ENCODE measurements around the gene SEMA3E.
"Not testable (repeated sequence)": the region's sequence is repeated elsewhere in the genome, so short reads cannot be mapped to it uniquely, and the experiment has no call there.

The SEMA3E gene

GRCh38 chr7:83579740-83580139 lies 69.2 kb downstream of the SEMA3E start:
- no peaks in the 10 kb centered on the region for H3K9me3 ChIP-seq (replicated peaks in 1 of 11)
- no peaks in the 10 kb centered on the region for H4K20me1 ChIP-seq
- no peaks in the 10 kb centered on the region for H3K36me3 ChIP-seq
- H3K4me1 ChIP-seq, result no peaks in the 10 kb centered on the region
- H3K27ac ChIP-seq, result no peak overlapping the region
- no peak for TF ChIP-seq Cebpa-rat (IDR thresholded peaks at IDR 0.05)
- H3K4me3 ChIP-seq, result no peak overlapping the region
- no peak overlapping the region for H3K9ac ChIP-seq
- no peaks in the 10 kb centered on the region for H3K27me3 ChIP-seq
- no peak overlapping the region for H3K4me2 ChIP-seq

- H4K20me1 ChIP-seq, result no peaks in the 10 kb centered on the region
- no peaks in the 10 kb centered on the region for H3K36me3 ChIP-seq
- no peak overlapping the region for H3K4me3 ChIP-seq
- no peak for TF ChIP-seq Cebpa-rat (IDR thresholded peaks at IDR 0.05)
- no peaks in the 10 kb centered on the region for H3K27me3 ChIP-seq
- no peaks in the 10 kb centered on the region for H3K9me3 ChIP-seq (replicated peaks in 1 of 11)
- no peak overlapping the region for H3K27ac ChIP-seq
- H3K9ac ChIP-seq, result no peak overlapping the region
- no peaks in the 10 kb centered on the region for H3K4me1 ChIP-seq
- no peak overlapping the region for H3K4me2 ChIP-seq
These were observed 73.5 kb downstream of the SEMA3E start for GRCh38 chr7:83575436-83575835.

GRCh38 chr7:83574616-83575015 lies 74.3 kb downstream of the SEMA3E start:
- H4K20me1 ChIP-seq, result no peaks in the 10 kb centered on the region
- no peak overlapping the region for H3K4me2 ChIP-seq
- no peak for TF ChIP-seq Cebpa-rat (IDR thresholded peaks at IDR 0.05)
- H3K36me3 ChIP-seq, result no peaks in the 10 kb centered on the region
- no peaks in the 10 kb centered on the region for H3K9me3 ChIP-seq (replicated peaks in 1 of 11)
- H3K4me3 ChIP-seq, result no peak overlapping the region
- no peaks in the 10 kb centered on the region for H3K4me1 ChIP-seq
- no peak overlapping the region for H3K9ac ChIP-seq
- H3K27ac ChIP-seq, result no peak overlapping the region
- H3K27me3 ChIP-seq, result no peaks in the 10 kb centered on the region

GRCh38 chr7:83562960-83563359 lies 86.0 kb downstream of the SEMA3E start:
- no peak for TF ChIP-seq Cebpa-rat (IDR thresholded peaks at IDR 0.05)
- Histone ChIP-seq H3K4me2 (no peak overlapping the region), H3K9me3 (replicated peaks in 1 of 11) (no peaks in the 10 kb centered on the region), H3K36me3 (no peaks in the 10 kb centered on the region), H4K20me1 (no peaks in the 10 kb centered on the region), H3K27me3 (no peaks in the 10 kb centered on the region), H3K4me3 (no peak overlapping the region), H3K27ac (no peak overlapping the region), H3K9ac (no peak overlapping the region), H3K4me1 (0 out of 20 replicates have a peak, but pooled peaks cover 0 to 4% (median 0%) of the 10 kb centered on the region in 10 experiments)

GRCh38 chr7:83562289-83562688 lies 86.7 kb downstream of the SEMA3E start:
- TF ChIP-seq Cebpa-rat (IDR thresholded peaks at IDR 0.05), result no peak
- H3K9ac ChIP-seq, result no peak overlapping the region
- no peak overlapping the region for H3K4me3 ChIP-seq

GRCh38 chr7:83559887-83560286 lies 89.1 kb downstream of the SEMA3E start:
- H3K27ac ChIP-seq, result no peak overlapping the region
- H4K20me1 ChIP-seq, result no peaks in the 10 kb centered on the region
- no peak overlapping the region; a peak in 1 of 22 replicates for H3K4me2 ChIP-seq
- no peak for TF ChIP-seq Cebpa-rat (IDR thresholded peaks at IDR 0.05)
- no peak overlapping the region for H3K9ac ChIP-seq
- 0 out of 20 replicates have a peak, but pooled peaks cover 0 to 4% (median 0%) of the 10 kb centered on the region in 10 experiments for H3K4me1 ChIP-seq
- no peaks in the 10 kb centered on the region for H3K36me3 ChIP-seq
- H3K27me3 ChIP-seq, result no peaks in the 10 kb centered on the region
- no peaks in the 10 kb centered on the region for H3K9me3 ChIP-seq (replicated peaks in 1 of 11)
- no peak overlapping the region for H3K4me3 ChIP-seq

More at GRCh38 chr7:83562289-83562688, 86.7 kb downstream of the SEMA3E start:
- Histone ChIP-seq H3K27me3 (no peaks in the 10 kb centered on the region), H3K9me3 (replicated peaks in 1 of 11) (no peaks in the 10 kb centered on the region), H3K36me3 (no peaks in the 10 kb centered on the region), H3K4me1 (0 out of 20 replicates have a peak, but pooled peaks cover 0 to 4% (median 0%) of the 10 kb centered on the region in 10 experiments), H3K27ac (no peak overlapping the region), H3K4me2 (no peak overlapping the region), H4K20me1 (no peaks in the 10 kb centered on the region)

GRCh38 chr7:83552556-83552955 lies 96.4 kb downstream of the SEMA3E start:
- H3K36me3 ChIP-seq, H3K4me3 ChIP-seq, H3K4me1 ChIP-seq, H3K27me3 ChIP-seq, H4K20me1 ChIP-seq, H3K4me2 ChIP-seq, H3K27ac ChIP-seq, H3K9ac ChIP-seq: not testable (repeated sequence)
- H3K9me3 ChIP-seq (replicated peaks in 1 of 11), result peaks cover 0 to 16% (median 3%) of the 10 kb centered on the region in 11 experiments; a peak in 8 of 22 replicates

- H3K36me3 ChIP-seq, result no peaks in the 10 kb centered on the region
- H3K9ac ChIP-seq, result no peak overlapping the region
- H4K20me1 ChIP-seq, result no peaks in the 10 kb centered on the region
- H3K4me3 ChIP-seq, result no peak overlapping the region
- no peaks in the 10 kb centered on the region for H3K4me1 ChIP-seq
- H3K4me2 ChIP-seq, result no peak overlapping the region
- TF ChIP-seq Cebpa-rat (IDR thresholded peaks at IDR 0.05), result no peak
- H3K27ac ChIP-seq, result no peak overlapping the region
- no peaks in the 10 kb centered on the region for H3K27me3 ChIP-seq
- peaks cover 0 to 16% (median 3%) of the 10 kb centered on the region in 11 experiments; a peak in 8 of 22 replicates for H3K9me3 ChIP-seq (replicated peaks in 1 of 11)
These were observed 98.8 kb downstream of the SEMA3E start for GRCh38 chr7:83550100-83550499.

GRCh38 chr7:83548250-83548649 lies 100.7 kb downstream of the SEMA3E start:
- H3K27me3 ChIP-seq, result no peaks in the 10 kb centered on the region
- H3K27ac ChIP-seq, result no peak overlapping the region
- peaks cover 0 to 4% (median 0%) of the 10 kb centered on the region in 10 experiments; a peak in 2 of 20 replicates for H3K4me1 ChIP-seq
- no peak overlapping the region for H3K4me2 ChIP-seq
- peaks cover 0 to 16% (median 3%) of the 10 kb centered on the region in 11 experiments; a peak in 8 of 22 replicates for H3K9me3 ChIP-seq (replicated peaks in 1 of 11)
- H3K4me3 ChIP-seq, result no peak overlapping the region
- TF ChIP-seq Cebpa-rat (IDR thresholded peaks at IDR 0.05), result no peak
- H4K20me1 ChIP-seq, result no peaks in the 10 kb centered on the region
- H3K9ac ChIP-seq, result no peak overlapping the region
- no peaks in the 10 kb centered on the region for H3K36me3 ChIP-seq

- Histone ChIP-seq H3K9me3 (replicated peaks in 1 of 11) (peaks cover 0 to 9% (median 1%) of the 10 kb centered on the region in 11 experiments; a peak in 8 of 22 replicates), H3K4me1 (peaks cover 0 to 11% (median 0%) of the 10 kb centered on the region in 10 experiments; a peak in 2 of 20 replicates), H3K27ac (no peak overlapping the region), H3K9ac (no peak overlapping the region), H3K4me3 (no peak overlapping the region), H3K4me2 (no peak overlapping the region), H3K27me3 (no peaks in the 10 kb centered on the region), H3K36me3 (no peaks in the 10 kb centered on the region), H4K20me1 (no peaks in the 10 kb centered on the region)
- no peak for TF ChIP-seq Cebpa-rat (IDR thresholded peaks at IDR 0.05)
These were observed 101.4 kb downstream of the SEMA3E start for GRCh38 chr7:83547526-83547925.

Data from BLaER1 treated with 17β-estradiol and CSF1 and Interleukin-3, amounts not matched to agents 10 nM and 100 nM (cell line).